B cell (primary cell): ENCODE measurements around the gene RFX3. TPM values are rescaled to one million over a fixed set of nuclear protein-coding genes. Genes with fewer than 3 reads are reported as not detected.

ENCODE experiments used
- ATAC-seq: fragments of 200-7000 bp; cut with Tn5 transposase; one replicate; pipeline ENCODE4 v1.10.0; 2021; ENCODE audit warnings: low read depth, mild to moderate bottlenecking, moderate number of reproducible peaks, moderate library complexity
- CTCF ChIA-PET: fragments of 350-600 bp; sonication (Branson Sonifier 250); formaldehyde crosslinking; loops from one replicate; lab custom pipeline; 2021; ENCODE audit warnings: antibody characterized with exemption, inconsistent platforms; lab: Charles Lee
- POLR2A ChIA-PET: fragments of 350-600 bp; sonication (Branson Sonifier 250); formaldehyde crosslinking; loops from one replicate; lab custom pipeline; 2021; ENCODE audit warnings: antibody characterized with exemption; lab: Charles Lee
- DNase-seq: peaks from one replicate; pipeline ENCODE4 v3.0.0; 2013
- H2AFZ ChIP-seq: 2 replicates; pipeline ENCODE4 v1.6.1; 2012; ENCODE audit warnings: mild to moderate bottlenecking, low read depth, low read length; ENCODE audit not compliant: insufficient read depth, poor library complexity, severe bottlenecking
- H3K27ac ChIP-seq, 2 donors: 1 replicate in 1 of 2; 2 replicates in 1 of 2; pipeline ENCODE4 v1.5.1; 2012 to 2013; ENCODE audit warnings: low read length in 2 of 2, mild to moderate bottlenecking in 2 of 2, moderate library complexity in 1 of 2
- H3K27me3 ChIP-seq, 4 experiments: fragments of 200-600 bp in 1 of 4; sonication (generic) in 1 of 4; replicated peaks in 1 of 4; 1 replicate in 2 of 4; 2 replicates in 2 of 4; pipeline versions ENCODE4 v1.6.1 to v1.7.0; 2013 to 2016; ENCODE audit warnings: low read length in 3 of 4, mild to moderate bottlenecking in 2 of 4, mixed read lengths in 1 of 4, moderate library complexity in 1 of 4; ENCODE audit not compliant: insufficient read depth in 4 of 4, control insufficient read depth in 3 of 4; ENCODE audit errors: control extremely low read depth in 1 of 4
- H3K36me3 ChIP-seq, 2 experiments: replicated peaks in 1 of 2; 1 replicate in 1 of 2; 2 replicates in 1 of 2; pipeline versions ENCODE4 v1.6.1 to v1.7.1; 2013; ENCODE audit warnings: low read length in 1 of 2; ENCODE audit not compliant: insufficient read depth in 2 of 2, control insufficient read depth in 1 of 2; ENCODE audit errors: control extremely low read depth in 1 of 2, extremely low read depth in 1 of 2
- H3K4me1 ChIP-seq, 2 donors: fragments of 200-600 bp in 1 of 2; sonication (generic) in 1 of 2; 1 replicate in 1 of 2; 2 replicates in 1 of 2; pipeline versions ENCODE4 v1.5.1 to v1.6.1; 2013 to 2017; ENCODE audit warnings: low read length in 2 of 2; ENCODE audit not compliant: control insufficient read depth in 2 of 2, insufficient read depth in 2 of 2
- H3K4me2 ChIP-seq: replicated peaks from 2 replicates; pipeline ENCODE3; 2012; ENCODE audit warnings: mild to moderate bottlenecking, low read depth, low read length; ENCODE audit not compliant: poor library complexity, severe bottlenecking
- H3K4me3 ChIP-seq, 5 experiments: fragments of 200-600 bp in 1 of 5; sonication (generic) in 1 of 5; 1 replicate in 3 of 5; 2 replicates in 2 of 5; pipeline versions ENCODE4 v1.5.1 to v1.7.0; 2011 to 2016; ENCODE audit warnings: low read length in 4 of 5, mild to moderate bottlenecking in 4 of 5, low read depth in 2 of 5, control low read depth in 1 of 5, moderate library complexity in 1 of 5; ENCODE audit not compliant: insufficient read depth in 1 of 5; ENCODE audit errors: control extremely low read depth in 1 of 5, extremely low read depth in 1 of 5
- H3K79me2 ChIP-seq: fragments of 200-600 bp; sonication (generic); one replicate; pipeline ENCODE4 v1.6.0; 2016; ENCODE audit warnings: low read length; ENCODE audit not compliant: control insufficient read depth, insufficient read depth
- H3K9ac ChIP-seq: fragments of 200-600 bp; sonication (generic); 2 replicates; pipeline ENCODE4 v1.6.1; 2017; ENCODE audit warnings: mild to moderate bottlenecking, low read length, moderate library complexity
- H3K9me3 ChIP-seq, 3 donors: one replicate each; pipeline versions ENCODE4 v1.6.1 to v1.7.1; 2013; ENCODE audit warnings: low read length in 2 of 3; ENCODE audit not compliant: control insufficient read depth in 2 of 3, insufficient read depth in 1 of 3; ENCODE audit errors: control extremely low read depth in 1 of 3
- H4K20me1 ChIP-seq: 2 replicates; pipeline ENCODE4 v1.6.0; 2012; ENCODE audit warnings: mild to moderate bottlenecking, low read length; ENCODE audit not compliant: insufficient read depth, control insufficient read depth, poor library complexity, severe bottlenecking
- H3K27ac Mint-ChIP-seq: one replicate; pipeline ENCODE4 v1.8.0; 2021; ENCODE audit warnings: mixed read lengths
- H3K27me3 Mint-ChIP-seq: one replicate; pipeline ENCODE4 v1.8.0; 2021; ENCODE audit warnings: mixed read lengths
- H3K4me1 Mint-ChIP-seq: one replicate; pipeline ENCODE4 v1.8.0; 2021; ENCODE audit warnings: mixed read lengths
- H3K4me3 Mint-ChIP-seq: one replicate; pipeline ENCODE4 v1.8.0; 2021; ENCODE audit warnings: mixed read lengths
- H3K9me3 Mint-ChIP-seq: one replicate; pipeline ENCODE4 v1.8.0; 2022; ENCODE audit warnings: mixed read lengths; ENCODE audit not compliant: insufficient read depth
- EZH2 ChIP-seq: IDR thresholded peaks from 2 replicates; pipeline ENCODE4 v1.6.1; 2012; ENCODE audit warnings: borderline replicate concordance, low read depth, mild to moderate bottlenecking, moderate library complexity, low read length; ENCODE audit not compliant: insufficient read depth, poor library complexity, severe bottlenecking
- WGBS: methylation state at CpG from one replicate; pipeline ENCODE4 v1.1.5; 2013; ENCODE audit warnings: missing lambda C conversion rate; ENCODE audit not compliant: insufficient coverage; 5-methylcytosine and 5-hydroxymethylcytosine counted together
- intact Hi-C: fragments of 100-400 bp; cut with micrococcal nuclease; formaldehyde crosslinking; loops from one replicate; pipeline ENCODE4 v1.10.0; 2022
- polyA plus RNA-seq: library from polyadenylated mRNA; depleted of rRNA; stranded (reverse); fragments of >200 nt; gene quantifications from 2 replicates; pipeline ENCODE4 v1.2.3, GENCODE V29; 2012
- total RNA-seq, 2 donors: library from RNA; stranded (reverse); fragments of 120-200 nt in 1 of 2; gene quantifications; 1 replicate in 1 of 2; 2 replicates in 1 of 2; pipeline versions ENCODE4 v1.2.3 to v1.2.4, GENCODE V29; 2013 to 2022
- TF ChIP-seq, protein P1 (sequence below): fragments of 200-600 bp; IDR thresholded peaks from one replicate; pipeline ENCODE4 v1.8.0; 2022; ENCODE audit warnings: antibody characterized with exemption, mild to moderate bottlenecking

RFX3 gene
- total and polyA plus RNA-seq, 2 donors (not counting 1 experiment from before 2014, with no cell fraction given) = 6.1 to 39.1 TPM

DNA sequence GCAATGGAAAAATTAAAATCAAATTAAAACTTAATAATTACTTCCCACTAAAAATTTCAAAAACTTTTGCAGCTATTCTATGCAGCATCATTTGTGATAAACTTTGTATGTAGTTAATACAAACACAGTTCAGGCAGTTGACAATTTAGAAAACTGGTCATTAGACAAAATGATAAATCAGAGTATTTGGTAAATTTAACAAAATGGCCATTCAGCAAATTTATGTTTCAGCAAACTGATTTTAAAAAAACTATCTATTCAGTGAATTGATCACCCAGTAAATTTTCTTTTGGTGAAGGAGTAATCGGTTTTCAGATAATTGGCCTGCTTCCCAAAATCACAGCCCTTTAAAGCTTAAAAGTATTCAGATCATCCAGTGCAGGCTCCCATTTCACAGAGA is 116.3 kb downstream of the RFX3 start:
- CTCF ChIA-PET = no interaction called here
- no peak for DNase-seq
- Histone ChIP-seq H4K20me1 (no peaks in the 10 kb centered on the region), H3K79me2 (peaks cover 4% of the 10 kb centered on the region), H3K36me3 (no peaks in the 10 kb centered on the region), H3K4me2 (no peak overlapping the region), H3K27me3 (no peaks in the 10 kb centered on the region), H2AFZ (no peak overlapping the region), H3K4me1 (no peaks in the 10 kb centered on the region), H3K9me3 (no peaks in the 10 kb centered on the region), H3K27ac (no peak overlapping the region), H3K9ac (no peak overlapping the region), H3K4me3 (no peak overlapping the region)
- ATAC-seq = no peak
- no CpG with 5 or more reads among the region's 1 CpG for WGBS
- no peaks in the 10 kb centered on the region for H3K9me3 Mint-ChIP-seq
- no peaks in the 10 kb centered on the region for H3K4me1 Mint-ChIP-seq
- TF ChIP-seq, protein P1, sequence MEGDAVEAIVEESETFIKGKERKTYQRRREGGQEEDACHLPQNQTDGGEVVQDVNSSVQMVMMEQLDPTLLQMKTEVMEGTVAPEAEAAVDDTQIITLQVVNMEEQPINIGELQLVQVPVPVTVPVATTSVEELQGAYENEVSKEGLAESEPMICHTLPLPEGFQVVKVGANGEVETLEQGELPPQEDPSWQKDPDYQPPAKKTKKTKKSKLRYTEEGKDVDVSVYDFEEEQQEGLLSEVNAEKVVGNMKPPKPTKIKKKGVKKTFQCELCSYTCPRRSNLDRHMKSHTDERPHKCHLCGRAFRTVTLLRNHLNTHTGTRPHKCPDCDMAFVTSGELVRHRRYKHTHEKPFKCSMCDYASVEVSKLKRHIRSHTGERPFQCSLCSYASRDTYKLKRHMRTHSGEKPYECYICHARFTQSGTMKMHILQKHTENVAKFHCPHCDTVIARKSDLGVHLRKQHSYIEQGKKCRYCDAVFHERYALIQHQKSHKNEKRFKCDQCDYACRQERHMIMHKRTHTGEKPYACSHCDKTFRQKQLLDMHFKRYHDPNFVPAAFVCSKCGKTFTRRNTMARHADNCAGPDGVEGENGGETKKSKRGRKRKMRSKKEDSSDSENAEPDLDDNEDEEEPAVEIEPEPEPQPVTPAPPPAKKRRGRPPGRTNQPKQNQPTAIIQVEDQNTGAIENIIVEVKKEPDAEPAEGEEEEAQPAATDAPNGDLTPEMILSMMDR = no peak
- no peak for TF ChIP-seq EZH2
- H3K27me3 Mint-ChIP-seq = no peaks in the 10 kb centered on the region
- POLR2A ChIA-PET = no interaction called here
- intact Hi-C loops = no loop called here
- H3K4me3 Mint-ChIP-seq = no peak overlapping the region
- H3K27ac Mint-ChIP-seq = no peak overlapping the region

DNA sequence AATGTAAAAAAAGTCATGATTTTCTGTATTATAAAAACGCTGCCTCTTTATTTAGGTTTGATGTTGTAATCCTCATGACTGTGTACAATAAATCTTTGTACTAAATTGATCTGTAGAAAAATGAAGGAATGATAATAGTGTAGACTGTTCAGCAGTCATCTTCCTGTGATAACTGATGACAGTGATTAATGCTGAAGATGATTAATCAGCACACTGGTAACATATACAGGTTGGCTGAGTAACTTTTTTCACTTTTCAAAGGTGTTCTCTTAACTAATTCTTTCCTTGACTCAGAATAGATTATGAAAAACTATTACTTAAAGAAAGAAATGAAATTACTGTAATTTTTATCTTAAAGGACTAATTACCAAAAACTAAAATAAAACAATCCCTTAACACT is 122.5 kb downstream of the RFX3 start:
- Mint-ChIP-seq H3K27me3 (no peaks in the 10 kb centered on the region), H3K9me3 (no peaks in the 10 kb centered on the region), H3K27ac (no peak overlapping the region), H3K4me3 (no peak overlapping the region), H3K4me1 (peaks cover 15% of the 10 kb centered on the region)
- Histone ChIP-seq H3K4me1 (peaks cover 6% of the 10 kb centered on the region in 2 donors), H3K9ac (no peak overlapping the region), H3K9me3 (no peaks in the 10 kb centered on the region), H3K27ac (no peak overlapping the region), H3K27me3 (no peaks in the 10 kb centered on the region), H3K36me3 (no peaks in the 10 kb centered on the region), H3K4me3 (no peak overlapping the region), H2AFZ (no peak overlapping the region), H3K4me2 (no peak overlapping the region), H4K20me1 (no peaks in the 10 kb centered on the region), H3K79me2 (peaks cover 4% of the 10 kb centered on the region)
- DNase-seq = no peak
- intact Hi-C loops = no loop called here
- no peak for ATAC-seq
- CTCF ChIA-PET = interaction anchor here (0.8 kb wide), 1 partner anchor 911 kb away, joined by 3 read pairs; no protein-coding TSS in a partner anchor
- POLR2A ChIA-PET = no interaction called here
- no peak for TF ChIP-seq EZH2
- TF ChIP-seq, protein P1 = no peak
- no CpG with 5 or more reads among the region's 1 CpG for WGBS
